SHP77 (cell line): ENCODE data around the gene PHF20.
A peak's percentile ranks its signal among the peaks of the same experiment; 100 is the strongest.
"Not testable (repeated sequence)": the region's sequence is repeated elsewhere in the genome, so short reads cannot be mapped to it uniquely, and the experiment has no call there.

Source experiments
- DNase-seq, 2 experiments: peaks; one replicate each; lab custom pipeline; 2025; lab: John Stamatoyannopoulos, UW

PHF20 gene

GRCh38 chr20:35839904-35840303 is 68.1 kb downstream of the PHF20 start:
- no peak for DNase-seq

- no peak for DNase-seq
Measured at GRCh38 chr20:35840421-35840820, 68.6 kb downstream of the PHF20 start.

DNA sequence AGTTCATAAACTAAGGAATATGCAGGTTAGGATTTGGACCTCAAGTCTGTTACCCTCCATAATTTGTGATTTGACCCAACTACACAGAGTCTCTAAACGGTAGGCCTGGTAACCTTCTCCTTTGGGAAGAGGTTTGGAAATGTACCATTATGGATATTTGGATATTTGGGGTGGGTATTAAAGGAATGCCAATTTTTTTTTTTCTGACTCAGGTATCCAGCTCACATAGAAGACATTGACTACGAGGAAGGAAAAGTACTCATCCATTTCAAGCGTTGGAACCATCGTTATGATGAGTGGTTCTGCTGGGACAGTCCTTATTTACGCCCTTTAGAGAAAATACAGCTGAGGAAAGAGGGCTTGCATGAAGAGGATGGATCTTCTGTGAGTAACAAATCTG is 70.5 kb downstream of the PHF20 start:
- DNase-seq, result no peak

- DNase-seq, result not testable (repeated sequence)
Measured at GRCh38 chr20:35843894-35844293, 72.1 kb downstream of the PHF20 start.

- no peak for DNase-seq
Measured at GRCh38 chr20:35845561-35845960, 73.7 kb downstream of the PHF20 start.

GRCh38 chr20:35849706-35850105 is 77.9 kb downstream of the PHF20 start:
- no peak for DNase-seq

- not testable (repeated sequence) for DNase-seq
Measured at GRCh38 chr20:35851659-35852058, 79.8 kb downstream of the PHF20 start.

- no peak for DNase-seq
Measured at GRCh38 chr20:35854713-35855348, 83.0 kb downstream of the PHF20 start.

DNA sequence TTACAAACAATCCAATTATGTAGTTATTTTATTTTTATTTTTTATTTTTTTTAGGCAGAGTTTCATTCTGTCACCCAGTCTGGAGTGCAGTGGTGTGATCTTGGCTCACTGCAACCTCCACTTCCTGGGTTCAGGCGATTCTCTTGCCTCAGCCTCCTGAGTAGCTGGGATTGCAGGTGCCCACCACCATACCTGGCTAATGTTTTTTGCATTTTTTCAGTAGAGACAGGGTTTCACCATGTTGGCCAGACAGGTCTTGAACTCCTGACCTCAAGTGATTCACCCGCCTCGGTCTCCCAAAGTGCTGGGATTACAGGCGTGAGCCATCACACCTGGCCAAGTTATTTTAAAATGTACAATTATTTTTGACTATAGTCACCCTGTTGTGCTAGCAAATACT is 83.8 kb downstream of the PHF20 start:
- DNase-seq, result not testable (repeated sequence)

GRCh38 chr20:35856866-35857265 is 85.1 kb downstream of the PHF20 start:
- DNase-seq, result no peak

DNA sequence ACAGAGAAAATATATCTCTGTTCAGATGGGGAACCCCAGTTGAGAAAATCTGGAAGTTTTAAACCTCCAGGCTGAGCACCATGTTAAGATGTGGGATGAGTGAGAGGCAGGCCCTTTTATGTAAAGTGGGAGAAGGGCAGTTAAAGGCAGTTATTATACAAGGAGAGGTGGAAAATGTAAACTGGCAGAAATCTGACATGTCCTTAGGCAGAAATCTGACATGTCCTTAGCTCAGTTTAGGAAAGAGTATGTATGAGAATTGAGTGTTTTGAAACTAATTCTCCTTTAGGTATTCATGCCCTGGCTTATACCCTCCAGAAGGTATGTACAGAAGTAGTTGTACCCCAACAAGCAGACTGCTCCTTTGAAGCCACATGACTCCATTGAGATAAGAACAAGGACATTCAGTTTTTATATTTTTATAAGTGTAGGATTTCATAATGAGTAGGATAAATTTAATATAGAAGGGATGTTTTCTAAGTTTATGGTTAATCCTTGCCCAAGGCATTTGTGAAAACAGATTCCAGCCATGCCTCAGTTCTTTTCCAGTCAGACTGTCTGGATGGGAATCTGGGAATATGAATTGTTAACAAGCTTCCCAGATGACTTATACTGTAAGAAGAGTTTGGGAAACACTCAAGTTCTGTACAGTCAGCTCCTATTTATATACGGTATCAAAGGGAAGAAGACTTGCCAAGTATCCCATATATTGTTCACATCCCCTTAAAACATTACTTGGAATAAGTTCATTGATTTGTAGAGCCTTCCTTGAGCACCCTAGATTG is 94.8 kb downstream of the PHF20 start:
- no peak for DNase-seq

DNA sequence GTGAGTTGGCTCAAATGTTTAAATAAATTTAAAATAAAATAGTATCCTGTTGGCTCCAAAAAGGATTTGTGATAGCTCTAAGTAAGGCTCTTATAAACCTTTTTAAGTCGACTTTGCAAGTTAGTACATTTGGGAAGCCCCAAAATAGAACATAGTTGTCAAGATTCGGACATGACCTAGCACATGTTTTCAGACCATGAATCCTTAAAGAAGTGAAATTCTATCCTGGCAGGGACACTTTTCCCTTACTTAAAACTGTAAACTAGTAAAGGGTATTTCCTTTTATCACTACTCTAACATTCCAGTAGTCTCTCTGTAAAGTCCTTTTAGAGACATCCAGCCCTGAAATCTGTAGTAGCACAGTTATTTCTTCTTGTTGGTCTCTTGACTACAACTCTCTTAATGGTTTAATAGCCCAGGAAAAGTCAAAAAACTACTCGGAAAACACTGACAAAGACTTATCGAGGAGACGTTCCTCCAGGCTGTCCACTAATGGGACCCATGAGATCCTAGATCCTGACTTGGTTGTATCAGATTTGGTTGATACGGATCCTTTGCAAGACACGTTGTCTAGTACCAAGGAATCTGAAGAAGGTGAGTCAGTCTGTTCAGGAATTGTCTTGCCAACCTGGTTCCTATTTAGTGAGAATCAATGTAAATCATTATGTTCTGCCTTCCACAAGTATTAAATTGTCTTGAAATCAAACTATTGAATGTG is 98.9 kb downstream of the PHF20 start:
- no peak for DNase-seq

GRCh38 chr20:35871259-35871771 is 99.5 kb downstream of the PHF20 start:
- no peak for DNase-seq

GRCh38 chr20:35876033-35876320 is 104.2 kb downstream of the PHF20 start:
- no peak for DNase-seq

DNA sequence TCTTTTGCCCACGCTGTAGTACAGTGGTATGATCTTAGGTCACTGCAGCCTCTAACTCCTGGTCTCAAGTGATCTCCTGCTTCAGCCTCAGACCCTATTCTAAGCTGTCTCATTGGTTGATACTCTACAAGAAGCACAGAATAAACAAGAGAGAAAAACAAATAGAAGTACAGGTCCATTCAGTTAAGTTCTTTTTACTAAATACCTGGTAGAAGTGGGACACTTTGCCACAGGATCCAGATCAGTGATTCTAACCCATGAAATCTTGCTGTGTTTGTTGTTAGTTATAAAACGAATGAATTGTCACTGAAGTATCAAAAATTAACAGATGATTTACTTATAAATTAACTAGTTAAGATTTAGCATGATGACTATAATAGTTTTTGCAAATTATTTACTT is 105.8 kb downstream of the PHF20 start:
- DNase-seq, result no peak

DNA sequence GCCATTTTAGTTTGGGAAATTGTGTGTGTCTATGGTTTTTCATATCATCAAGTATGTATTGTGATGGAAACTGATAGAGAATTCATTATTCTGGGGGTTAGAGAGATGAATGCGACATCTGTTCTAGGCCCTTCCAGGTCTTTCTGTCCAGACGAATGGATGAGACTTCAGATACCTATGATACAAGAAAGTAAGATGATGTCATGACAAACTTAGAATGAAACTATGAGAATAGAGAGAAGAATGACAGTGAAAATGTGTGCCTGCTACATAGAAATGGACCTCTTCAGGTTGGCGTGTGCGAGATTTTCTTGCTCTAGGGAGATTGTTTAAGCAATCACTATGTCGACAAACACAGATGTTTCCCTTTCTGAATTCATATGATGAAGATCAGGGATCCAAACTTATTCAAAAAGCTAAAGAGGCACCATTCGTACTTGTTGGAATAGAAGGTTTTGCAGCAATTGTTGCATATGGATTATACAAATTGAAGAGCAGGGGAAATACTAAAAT is 106.4 kb downstream of the PHF20 start:
- DNase-seq, result no peak

- no peak for DNase-seq
Measured at GRCh38 chr20:35881676-35882075, 109.9 kb downstream of the PHF20 start.

GRCh38 chr20:35882427-35883161 is 110.8 kb downstream of the PHF20 start:
- DNase-seq, result not testable (repeated sequence)

DNA sequence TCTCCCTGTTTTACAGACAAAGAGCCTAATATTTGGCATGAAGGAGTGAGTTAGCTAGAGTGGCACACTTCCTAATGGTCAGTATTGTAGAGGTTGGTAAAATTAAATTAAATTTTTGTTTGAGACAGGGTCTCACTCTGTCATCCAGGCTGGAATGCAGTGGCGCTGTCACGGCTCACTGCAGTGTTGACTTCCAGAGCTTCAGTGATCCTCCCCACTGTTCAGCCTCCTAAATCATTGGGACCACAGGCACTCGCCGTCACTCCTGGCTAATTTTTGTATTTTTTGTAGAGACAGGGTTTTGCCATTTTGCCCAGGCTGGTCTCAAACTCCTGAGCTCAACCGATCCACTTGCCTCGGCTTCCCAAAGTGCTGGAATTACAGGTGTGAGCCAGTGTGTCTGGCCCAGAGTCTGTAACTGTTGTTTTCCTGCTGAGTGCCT is 111.5 kb downstream of the PHF20 start:
- no peak for DNase-seq

DNA sequence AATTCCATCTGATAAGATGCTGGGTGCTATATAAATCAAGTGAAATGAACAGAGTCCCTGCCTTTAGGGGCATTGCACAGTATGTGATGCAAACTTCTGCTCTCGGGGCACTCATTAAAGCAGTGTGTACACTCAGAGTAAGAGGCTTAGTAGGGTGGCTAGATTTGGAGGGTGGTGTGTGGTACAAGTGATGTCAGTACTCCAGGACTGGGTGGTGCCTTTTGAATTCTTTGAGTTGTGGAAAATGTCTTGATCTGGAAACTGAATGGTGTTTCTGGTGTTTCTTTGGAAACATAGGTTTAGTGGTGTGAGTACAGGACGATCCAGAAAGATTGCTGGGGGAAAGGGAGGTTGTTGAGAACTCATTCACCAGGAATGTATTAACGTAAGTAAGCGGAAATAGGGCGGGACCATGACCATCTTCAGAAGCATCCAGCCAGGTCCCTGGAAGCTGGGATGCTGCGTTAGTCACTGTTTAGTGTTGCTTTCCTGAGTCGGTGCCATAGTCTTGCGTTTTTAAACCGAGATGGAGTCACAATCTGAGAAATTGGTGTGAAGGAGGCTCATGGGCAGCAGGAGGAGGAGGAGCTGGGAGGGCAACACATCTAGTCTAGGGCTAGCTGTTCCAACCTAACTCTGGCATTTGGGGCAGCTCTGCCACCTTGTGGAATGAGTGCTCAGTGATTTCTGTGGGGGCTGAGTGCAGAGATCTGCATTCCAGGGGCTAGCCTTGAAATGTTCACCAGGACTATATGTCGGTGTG is 112.1 kb downstream of the PHF20 start:
- DNase-seq, result peak; percentile 49 to 71

- no peak for DNase-seq
Measured at GRCh38 chr20:35884541-35884865, 112.7 kb downstream of the PHF20 start.
